Type B pancreatic cell (in vitro differentiated cells): ENCODE data around the gene SNRNP200. TPM values are rescaled to one million over a fixed set of nuclear protein-coding genes. Genes with fewer than 3 reads are reported as not detected.

Experiments
- DNase-seq: peaks from one replicate; pipeline ENCODE4 v3.0.0; 2021; ENCODE audit warnings: mixed read lengths; ENCODE audit not compliant: unreplicated experiment; ENCODE audit errors: extremely low spot score
- H3K27ac Mint-ChIP-seq: 2 replicates; pipeline ENCODE4 v1.8.0; 2021; ENCODE audit warnings: mild to moderate bottlenecking, mixed read lengths
- H3K27me3 Mint-ChIP-seq: 2 replicates; pipeline ENCODE4 v1.8.0; 2021; ENCODE audit warnings: mixed read lengths
- H3K36me3 Mint-ChIP-seq: 2 replicates; pipeline ENCODE4 v1.8.0; 2021; ENCODE audit warnings: mixed read lengths
- H3K4me1 Mint-ChIP-seq: one replicate; pipeline ENCODE4 v1.8.0; 2021; ENCODE audit warnings: mixed read lengths; ENCODE audit not compliant: unreplicated experiment
- H3K4me3 Mint-ChIP-seq: 2 replicates; pipeline ENCODE4 v1.8.0; 2021; ENCODE audit warnings: mild to moderate bottlenecking, mixed read lengths
- H3K9me3 Mint-ChIP-seq: 2 replicates; pipeline ENCODE4 v1.8.0; 2021; ENCODE audit warnings: mixed read lengths
- total RNA-seq: library from RNA; stranded (reverse); gene quantifications from 2 replicates; pipeline ENCODE4 v1.2.1, GENCODE V29; 2021; ENCODE audit warnings: low replicate concordance
- TF ChIP-seq, protein P1 (sequence below): fragments of 200-600 bp; sonication (generic); conservative IDR thresholded peaks from 2 replicates; pipeline ENCODE4 v1.5.0; 2021; ENCODE audit warnings: antibody characterized with exemption, mild to moderate bottlenecking

The SNRNP200 gene
- total RNA-seq, 1 donor from 2014 or later = 184 TPM

- H3K36me3 Mint-ChIP-seq = peaks cover 11% of the 10 kb centered on the region
- no peak for DNase-seq
- no peak overlapping the region for H3K4me3 Mint-ChIP-seq
- peaks cover 26% of the 10 kb centered on the region for H3K4me1 Mint-ChIP-seq
- no peak overlapping the region for H3K27ac Mint-ChIP-seq
- no peaks in the 10 kb centered on the region for H3K9me3 Mint-ChIP-seq
- H3K27me3 Mint-ChIP-seq = peaks cover 7% of the 10 kb centered on the region
- TF ChIP-seq, protein P1, sequence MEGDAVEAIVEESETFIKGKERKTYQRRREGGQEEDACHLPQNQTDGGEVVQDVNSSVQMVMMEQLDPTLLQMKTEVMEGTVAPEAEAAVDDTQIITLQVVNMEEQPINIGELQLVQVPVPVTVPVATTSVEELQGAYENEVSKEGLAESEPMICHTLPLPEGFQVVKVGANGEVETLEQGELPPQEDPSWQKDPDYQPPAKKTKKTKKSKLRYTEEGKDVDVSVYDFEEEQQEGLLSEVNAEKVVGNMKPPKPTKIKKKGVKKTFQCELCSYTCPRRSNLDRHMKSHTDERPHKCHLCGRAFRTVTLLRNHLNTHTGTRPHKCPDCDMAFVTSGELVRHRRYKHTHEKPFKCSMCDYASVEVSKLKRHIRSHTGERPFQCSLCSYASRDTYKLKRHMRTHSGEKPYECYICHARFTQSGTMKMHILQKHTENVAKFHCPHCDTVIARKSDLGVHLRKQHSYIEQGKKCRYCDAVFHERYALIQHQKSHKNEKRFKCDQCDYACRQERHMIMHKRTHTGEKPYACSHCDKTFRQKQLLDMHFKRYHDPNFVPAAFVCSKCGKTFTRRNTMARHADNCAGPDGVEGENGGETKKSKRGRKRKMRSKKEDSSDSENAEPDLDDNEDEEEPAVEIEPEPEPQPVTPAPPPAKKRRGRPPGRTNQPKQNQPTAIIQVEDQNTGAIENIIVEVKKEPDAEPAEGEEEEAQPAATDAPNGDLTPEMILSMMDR = no peak
These were observed 24.5 kb upstream of the SNRNP200 start for GRCh38 chr2:96329874-96330273.

DNA sequence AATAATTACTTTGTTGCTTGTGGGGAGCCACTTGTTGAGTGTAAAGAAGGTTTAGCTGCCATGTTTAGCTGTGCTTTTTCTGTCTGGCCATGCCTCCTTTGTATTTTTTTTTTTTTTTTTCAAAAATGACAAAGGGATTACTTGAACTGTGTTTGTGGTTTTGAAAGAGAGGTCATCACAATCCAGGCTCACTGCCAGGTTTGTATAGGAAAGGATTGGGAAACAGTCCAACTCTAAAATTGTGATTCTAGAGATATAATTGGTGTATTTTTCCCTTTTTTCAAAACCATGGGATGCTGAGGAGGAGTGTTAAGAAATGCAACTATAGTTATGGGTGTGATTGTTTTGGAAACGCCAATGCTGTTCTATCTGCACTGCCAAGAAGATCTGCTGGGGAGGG, 24.1 kb upstream of the SNRNP200 start:
- TF ChIP-seq, protein P1 = no peak
- H3K4me1 Mint-ChIP-seq = peaks cover 22% of the 10 kb centered on the region
- peaks cover 11% of the 10 kb centered on the region for H3K36me3 Mint-ChIP-seq
- no peak overlapping the region for H3K27ac Mint-ChIP-seq
- H3K27me3 Mint-ChIP-seq = peaks cover 11% of the 10 kb centered on the region
- H3K9me3 Mint-ChIP-seq = no peaks in the 10 kb centered on the region
- no peak for DNase-seq
- H3K4me3 Mint-ChIP-seq = no peak overlapping the region

GRCh38 chr2:96326990-96327820, 21.9 kb upstream of the SNRNP200 start:
- TF ChIP-seq, protein P1 = no peak
- no peak overlapping the region for H3K27ac Mint-ChIP-seq
- DNase-seq = no peak
- H3K4me1 Mint-ChIP-seq = peaks cover 11% of the 10 kb centered on the region
- H3K4me3 Mint-ChIP-seq = peak overlapping the region; percentile 13
- peaks cover 11% of the 10 kb centered on the region for H3K36me3 Mint-ChIP-seq
- H3K9me3 Mint-ChIP-seq = no peaks in the 10 kb centered on the region
- peaks cover 25% of the 10 kb centered on the region for H3K27me3 Mint-ChIP-seq

DNA sequence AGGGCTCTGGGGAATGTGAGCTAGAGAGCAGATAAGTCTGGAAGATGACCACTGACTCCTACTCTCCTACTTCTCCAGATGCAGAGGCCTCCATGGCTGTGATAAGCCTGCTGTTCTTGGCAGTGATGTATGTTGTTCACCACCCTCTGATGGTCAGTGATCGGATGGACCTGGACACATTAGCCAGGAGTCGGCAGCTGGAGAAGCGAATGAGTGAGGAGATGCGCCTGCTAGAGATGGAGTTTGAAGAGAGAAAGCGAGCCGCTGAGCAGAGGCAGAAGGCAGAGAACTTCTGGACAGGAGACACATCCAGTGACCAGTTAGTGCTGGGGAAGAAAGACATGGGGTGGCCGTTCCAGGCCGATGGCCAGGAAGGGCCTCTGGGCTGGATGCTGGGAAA, 21.2 kb upstream of the SNRNP200 start:
- Mint-ChIP-seq H3K4me1 (peaks cover 11% of the 10 kb centered on the region), H3K27ac (no peak overlapping the region), H3K36me3 (peaks cover 11% of the 10 kb centered on the region), H3K9me3 (no peaks in the 10 kb centered on the region), H3K4me3 (no peak overlapping the region), H3K27me3 (peaks cover 31% of the 10 kb centered on the region)
- TF ChIP-seq, protein P1 = no peak
- no peak for DNase-seq

- TF ChIP-seq, protein P1 = no peak
- Mint-ChIP-seq H3K27ac (peak overlapping the region; percentile 59), H3K36me3 (peaks cover 11% of the 10 kb centered on the region), H3K27me3 (peaks cover 37% of the 10 kb centered on the region), H3K4me1 (peaks cover 12% of the 10 kb centered on the region), H3K9me3 (no peaks in the 10 kb centered on the region), H3K4me3 (peak overlapping the region; percentile 94)
- no peak for DNase-seq
These were observed 20.5 kb upstream of the SNRNP200 start for GRCh38 chr2:96325884-96326255.
